Bronchial epithelial cell (primary cell): ENCODE data around the gene ZNF783. TPM values are rescaled to one million over a fixed set of nuclear protein-coding genes. Genes with fewer than 3 reads are reported as not detected.

Source experiments
- DNase-seq: peaks from one replicate; pipeline ENCODE4 v3.0.0-alpha.2; 2010; ENCODE audit warnings: low read depth
- FAIRE-seq: peaks from 2 replicates; lab custom pipeline; 2011; peaks lifted over from hg19 to GRCh38; lab: Jason Lieb, UNC
- H3K27me3 ChIP-seq: 2 replicates; pipeline ENCODE4 v1.5.1; 2011; ENCODE audit warnings: low read length; ENCODE audit not compliant: control insufficient read depth, insufficient read depth
- H3K36me3 ChIP-seq: 2 replicates; pipeline ENCODE4 v1.5.1; 2011; ENCODE audit warnings: low read length; ENCODE audit not compliant: control insufficient read depth, insufficient read depth
- H3K4me3 ChIP-seq: 2 replicates; pipeline ENCODE4 v1.5.1; 2011; ENCODE audit warnings: mild to moderate bottlenecking, low read depth, low read length, control low read depth
- CTCF ChIP-seq: IDR thresholded peaks from 2 replicates; pipeline ENCODE4 v1.5.1; 2011; ENCODE audit warnings: mild to moderate bottlenecking, moderate library complexity, low read length, control low read depth, inconsistent platforms; ENCODE audit not compliant: insufficient read depth, severe bottlenecking
- total RNA-seq: library from RNA; depleted of rRNA; stranded (reverse); fragments of >200 nt; gene quantifications from 2 replicates; pipeline ENCODE4 v1.2.1, GENCODE V29; 2014

The ZNF783 gene
- total RNA-seq, 1 donor from 2014 or later: 11.3 TPM

GRCh38 chr7:149285603-149286002, 23.6 kb downstream of the ZNF783 start:
- Histone ChIP-seq H3K27me3 (no peaks in the 10 kb centered on the region), H3K4me3 (peak overlapping the region; percentile 58), H3K36me3 (peaks cover 5% of the 10 kb centered on the region)
- FAIRE-seq (no peak), DNase-seq (no peak)
- no peak for TF ChIP-seq CTCF

- Histone ChIP-seq H3K36me3 (peaks cover 2% of the 10 kb centered on the region), H3K27me3 (no peaks in the 10 kb centered on the region), H3K4me3 (no peak overlapping the region)
- peak; percentile 51 for DNase-seq
- no peak for FAIRE-seq
- TF ChIP-seq CTCF: no peak
These were observed 24.9 kb downstream of the ZNF783 start for GRCh38 chr7:149286811-149287400.

DNA sequence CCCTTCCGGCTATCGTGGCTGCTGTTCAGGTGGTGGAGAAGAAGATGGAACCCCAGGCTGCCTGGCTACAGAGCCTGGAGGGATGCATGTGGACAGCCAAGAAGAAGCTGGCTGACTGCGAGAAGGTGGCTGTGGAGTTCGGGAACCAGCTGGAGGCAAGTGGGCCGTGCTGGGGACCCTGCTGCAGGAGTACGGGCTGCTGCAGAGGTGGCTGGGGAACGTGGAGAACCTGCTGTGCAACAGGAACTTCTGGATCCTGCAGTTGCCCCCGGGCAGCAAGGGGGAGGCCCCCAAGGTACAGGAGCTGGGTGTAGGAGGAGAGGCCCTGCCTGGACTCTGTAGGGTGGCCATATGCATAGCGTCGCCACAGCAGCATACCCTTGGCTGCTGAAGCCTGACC, 25.6 kb downstream of the ZNF783 start:
- H3K27me3 ChIP-seq: no peaks in the 10 kb centered on the region
- no peak overlapping the region for H3K4me3 ChIP-seq
- FAIRE-seq: no peak
- no peak for TF ChIP-seq CTCF
- DNase-seq: no peak
- peaks cover 4% of the 10 kb centered on the region for H3K36me3 ChIP-seq

DNA sequence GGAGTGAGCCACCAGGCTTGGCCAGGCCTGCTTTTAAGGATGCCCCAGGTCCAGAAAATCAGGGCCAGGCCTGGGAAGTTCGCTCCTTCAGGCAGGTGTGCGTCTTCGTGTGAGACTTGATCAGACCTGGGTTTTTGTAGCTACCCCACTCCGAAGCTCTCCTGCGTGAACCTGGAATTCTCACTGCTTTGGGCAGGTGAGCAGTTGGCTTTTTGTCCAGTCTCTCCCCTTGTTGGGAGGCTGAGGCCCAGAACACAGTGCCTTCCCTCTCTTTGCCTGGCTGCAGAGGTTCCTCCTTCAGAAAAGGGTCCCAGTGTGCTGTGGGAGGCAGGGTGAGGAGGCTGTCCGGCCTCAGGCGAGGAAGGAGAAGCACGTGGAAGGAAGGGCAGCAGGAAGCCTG, 27.3 kb downstream of the ZNF783 start:
- TF ChIP-seq CTCF: no peak
- FAIRE-seq (peak; percentile 64), DNase-seq (no peak)
- peaks cover 4% of the 10 kb centered on the region for H3K36me3 ChIP-seq
- no peaks in the 10 kb centered on the region for H3K27me3 ChIP-seq
- H3K4me3 ChIP-seq: no peak overlapping the region

- peaks cover 6% of the 10 kb centered on the region for H3K36me3 ChIP-seq
- no peak overlapping the region for H3K4me3 ChIP-seq
- FAIRE-seq (no peak), DNase-seq (no peak)
- H3K27me3 ChIP-seq: no peaks in the 10 kb centered on the region
- no peak for TF ChIP-seq CTCF
These were observed 27.9 kb downstream of the ZNF783 start for GRCh38 chr7:149289856-149290255.

DNA sequence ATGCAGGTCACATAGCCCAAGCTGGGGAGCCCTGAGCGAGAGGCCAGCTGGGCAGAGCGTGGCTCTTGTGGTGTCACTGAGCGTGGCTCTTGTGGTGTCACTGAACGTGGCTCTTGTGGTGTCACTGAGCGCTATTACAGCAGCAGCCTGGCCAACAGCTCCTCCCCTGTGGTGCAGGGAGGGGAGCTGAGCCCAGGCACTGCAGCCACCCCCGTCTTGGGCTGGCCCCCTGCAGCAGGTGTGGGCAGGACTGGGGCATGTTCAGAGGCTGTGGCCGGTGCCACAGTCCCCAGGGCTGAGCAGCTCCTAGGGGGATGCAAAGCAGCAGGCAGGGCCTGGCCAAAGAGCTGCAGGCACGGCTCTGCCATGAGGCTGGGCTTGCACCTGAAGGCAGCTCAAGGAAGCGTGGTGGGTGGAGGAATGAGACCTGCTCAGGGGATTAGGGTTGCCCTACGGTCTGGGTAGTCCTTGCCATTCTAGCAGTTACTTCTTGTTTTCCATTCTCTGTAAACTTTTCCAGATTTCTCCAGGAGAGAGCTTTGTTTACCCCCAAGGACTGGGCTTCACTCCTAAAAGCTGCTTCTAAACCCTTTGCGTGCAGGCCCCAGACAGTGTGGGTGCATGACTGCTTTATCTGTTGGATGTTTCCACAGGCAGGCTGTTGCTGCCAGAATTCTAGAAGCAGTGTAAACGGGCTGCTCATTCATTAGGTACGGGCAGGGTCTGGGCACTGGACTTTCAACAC, 29.2 kb downstream of the ZNF783 start:
- H3K36me3 ChIP-seq: peaks cover 6% of the 10 kb centered on the region
- FAIRE-seq (no peak), DNase-seq (no peak)

More for the DNA sequence above, 29.2 kb downstream of the ZNF783 start:
- no peak overlapping the region for H3K4me3 ChIP-seq
- no peaks in the 10 kb centered on the region for H3K27me3 ChIP-seq
- TF ChIP-seq CTCF: no peak
